T-cell (primary cell): ENCODE data around the gene CRLF1. TPM values are rescaled to one million over a fixed set of nuclear protein-coding genes. Genes with fewer than 3 reads are reported as not detected.

Experiments used
- ATAC-seq, 4 experiments: fragments of 200-7000 bp in 3 of 4; fragments of 150-1000 bp in 1 of 4; cut with Tn5 transposase; replicated peaks in 1 of 4; 1 replicate in 3 of 4; 2 replicates in 1 of 4; pipeline ENCODE4 v1.10.0; 2021; ENCODE audit warnings: moderate library complexity in 3 of 4, mild to moderate bottlenecking in 2 of 4, moderate number of reproducible peaks in 1 of 4
- CTCF ChIA-PET, 2 donors: fragments of 300-600 bp; sonication (Branson Sonifier 250); formaldehyde crosslinking; loops; one replicate each; lab custom pipeline; 2022; ENCODE audit warnings: antibody characterized with exemption in 2 of 2; lab: Charles Lee
- POLR2A ChIA-PET, 2 donors: fragments of 300-600 bp; sonication (Branson Sonifier 250); formaldehyde crosslinking; loops; one replicate each; lab custom pipeline; 2022; ENCODE audit warnings: antibody characterized with exemption in 2 of 2; lab: Charles Lee
- DNase-seq, 35 experiments: peaks; one replicate each; pipeline versions ENCODE4 v3.0.0 to v3.0.0-alpha.2; 2013 to 2023
- H3K27ac ChIP-seq: one replicate; pipeline ENCODE4 v1.5.1; 2013; ENCODE audit warnings: low read length
- H3K27me3 ChIP-seq, 2 experiments: replicated peaks in 1 of 2; 1 replicate in 1 of 2; 2 replicates in 1 of 2; pipeline versions ENCODE4 v1.6.1 to v1.7.0; 2013; ENCODE audit warnings: low read length in 1 of 2, mixed read lengths in 1 of 2; ENCODE audit not compliant: control insufficient read depth in 2 of 2, insufficient read depth in 2 of 2; ENCODE audit errors: extremely low read depth in 1 of 2
- H3K36me3 ChIP-seq, 2 donors: 1 replicate in 1 of 2; 2 replicates in 1 of 2; pipeline versions ENCODE4 v1.6.1 to v1.7.0; 2013; ENCODE audit warnings: low read length in 1 of 2; ENCODE audit not compliant: control insufficient read depth in 2 of 2, insufficient read depth in 1 of 2; ENCODE audit errors: extremely low read depth in 1 of 2
- H3K4me1 ChIP-seq, 2 experiments: 1 replicate in 1 of 2; 2 replicates in 1 of 2; pipeline versions ENCODE4 v1.6.1 to v1.7.0; 2013; ENCODE audit warnings: low read length in 2 of 2, mixed read lengths in 1 of 2; ENCODE audit not compliant: insufficient read depth in 2 of 2, control insufficient read depth in 1 of 2; ENCODE audit errors: extremely low read depth in 1 of 2
- H3K4me3 ChIP-seq, 2 donors: 1 replicate in 1 of 2; 2 replicates in 1 of 2; pipeline versions ENCODE4 v1.5.1 to v1.7.0; 2013; ENCODE audit warnings: mild to moderate bottlenecking in 2 of 2, low read length in 1 of 2, moderate library complexity in 1 of 2; ENCODE audit not compliant: control insufficient read depth in 1 of 2; ENCODE audit errors: extremely low read depth in 1 of 2
- H3K9me3 ChIP-seq: 2 replicates; pipeline ENCODE4 v1.7.0; 2013
- H3K27ac Mint-ChIP-seq, 2 donors: one replicate each; pipeline ENCODE4 v1.8.0; 2020 to 2021; ENCODE audit warnings: mild to moderate bottlenecking in 2 of 2, mixed read lengths in 2 of 2
- H3K27me3 Mint-ChIP-seq, 2 donors: one replicate each; pipeline ENCODE4 v1.8.0; 2021 to 2022; ENCODE audit warnings: mixed read lengths in 2 of 2
- H3K36me3 Mint-ChIP-seq: one replicate; pipeline ENCODE4 v1.8.0; 2021; ENCODE audit warnings: mixed read lengths
- H3K4me1 Mint-ChIP-seq, 3 donors: one replicate each; pipeline ENCODE4 v1.8.0; 2020 to 2022; ENCODE audit warnings: mixed read lengths in 3 of 3, mild to moderate bottlenecking in 1 of 3
- H3K4me3 Mint-ChIP-seq, 3 donors: one replicate each; pipeline ENCODE4 v1.8.0; 2020 to 2022; ENCODE audit warnings: mild to moderate bottlenecking in 3 of 3, mixed read lengths in 3 of 3, moderate library complexity in 3 of 3
- H3K9me3 Mint-ChIP-seq, 3 donors: one replicate each; pipeline ENCODE4 v1.8.0; 2020 to 2022; ENCODE audit warnings: mixed read lengths in 3 of 3
- WGBS: methylation state at CpG from one replicate; pipeline ENCODE4 v1.1.5; 2013; ENCODE audit warnings: missing lambda C conversion rate; ENCODE audit not compliant: insufficient coverage; 5-methylcytosine and 5-hydroxymethylcytosine counted together
- total RNA-seq, 35 experiments: library from RNA in 6 of 35; stranded (reverse) in 6 of 35; fragments of 120-200 nt in 1 of 35; gene quantifications; one replicate each; pipeline versions ENCODE4 v1.2.1 to v1.2.4 and lab custom pipeline; 2013 to 2026

The CRLF1 gene
- total RNA-seq, 5 donors from 2014 or later (not counting 1 experiment from before 2014, with no cell fraction given), result 0.56 to 0.73 TPM; not detected in 3

- Mint-ChIP-seq H3K4me3 (no peak overlapping the region), H3K9me3 (no peaks in the 10 kb centered on the region), H3K4me1 (peaks cover 6 to 8% (median 8%) of the 10 kb centered on the region in 3 donors), H3K27ac (no peak overlapping the region), H3K27me3 (no peaks in the 10 kb centered on the region), H3K36me3 (peaks cover 28% of the 10 kb centered on the region)
- WGBS, result 97% methylated on average over 8 of the region's 8 CpGs
- H3K9me3 ChIP-seq, result no peaks in the 10 kb centered on the region
- POLR2A ChIA-PET, result interaction anchor here in 1 of 2 donors (0.6 kb wide), 1 partner anchor 29 kb away, joined by 8 read pairs; no protein-coding TSS in a partner anchor
- peaks cover 0 to 9% of the 10 kb centered on the region in 2 experiments for H3K4me1 ChIP-seq
- CTCF ChIA-PET, result no interaction called here
- H3K36me3 ChIP-seq, result peaks cover 20 to 68% of the 10 kb centered on the region in 2 donors
- ATAC-seq, result no peak
- H3K27me3 ChIP-seq, result no peaks in the 10 kb centered on the region
- no peak for DNase-seq
- H3K27ac ChIP-seq, result no peak overlapping the region
- H3K4me3 ChIP-seq, result no peak overlapping the region
Measured at GRCh38 chr19:18566953-18567352, 39.6 kb downstream of the CRLF1 start.

- H3K27me3 ChIP-seq, result no peaks in the 10 kb centered on the region
- Mint-ChIP-seq H3K4me1 (peaks cover 23 to 28% (median 23%) of the 10 kb centered on the region in 3 donors), H3K9me3 (no peaks in the 10 kb centered on the region), H3K36me3 (peaks cover 18% of the 10 kb centered on the region), H3K4me3 (no peak overlapping the region), H3K27ac (no peak overlapping the region), H3K27me3 (no peaks in the 10 kb centered on the region)
- no peak overlapping the region for H3K27ac ChIP-seq
- ChIA-PET POLR2A (no interaction called here), CTCF (no interaction called here)
- WGBS, result 95% methylated on average over 8 of the region's 14 CpGs
- ATAC-seq, result no peak
- DNase-seq, result no peak
- no peak overlapping the region for H3K4me3 ChIP-seq
- peaks cover 7 to 52% of the 10 kb centered on the region in 2 donors for H3K36me3 ChIP-seq
- H3K9me3 ChIP-seq, result no peaks in the 10 kb centered on the region
- H3K4me1 ChIP-seq, result peaks cover 14 to 22% of the 10 kb centered on the region in 2 experiments
Measured at GRCh38 chr19:18562086-18562485, 44.5 kb downstream of the CRLF1 start.

DNA sequence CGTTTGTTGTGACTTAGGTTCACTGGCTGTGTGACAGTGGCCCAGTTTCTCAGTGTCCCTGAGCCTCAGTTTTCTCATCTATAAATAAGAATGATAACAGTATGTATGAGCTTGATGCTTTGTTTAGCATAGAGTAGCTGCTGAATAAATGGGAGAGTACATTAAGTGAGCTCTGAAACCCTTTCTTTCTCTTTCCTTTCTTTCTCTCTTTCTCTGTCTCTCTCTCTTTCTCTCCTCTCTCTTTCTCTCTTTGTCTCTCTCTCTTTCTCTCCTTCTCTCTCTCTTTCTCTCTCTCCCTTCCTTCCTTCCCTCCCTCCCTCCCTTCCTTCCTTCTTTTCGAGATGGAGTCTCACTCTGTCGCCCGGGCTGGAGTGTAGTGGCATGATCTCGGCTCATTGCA lies 46.9 kb downstream of the CRLF1 start:
- peaks cover 14 to 27% of the 10 kb centered on the region in 2 experiments for H3K4me1 ChIP-seq
- peaks cover 23 to 28% (median 23%) of the 10 kb centered on the region in 3 donors for H3K4me1 Mint-ChIP-seq
- peaks cover 2 to 29% of the 10 kb centered on the region in 2 donors for H3K36me3 ChIP-seq
- H3K27ac Mint-ChIP-seq, result peak overlapping the region in 1 of 2 donors; percentile 55
- no peaks in the 10 kb centered on the region for H3K27me3 Mint-ChIP-seq
- ChIA-PET CTCF (no interaction called here), POLR2A (interaction anchor here in 1 of 2 donors (0.7 kb wide), 1 partner anchor 1293 kb away, joined by 5 read pairs; no protein-coding TSS in a partner anchor)
- peaks cover 10% of the 10 kb centered on the region for H3K36me3 Mint-ChIP-seq
- no peak for ATAC-seq
- WGBS, result no CpG with 5 or more reads among the region's 5 CpGs
- no peak overlapping the region for H3K4me3 ChIP-seq
- H3K9me3 Mint-ChIP-seq, result no peaks in the 10 kb centered on the region
- H3K4me3 Mint-ChIP-seq, result peak overlapping the region; percentile 87 to 90 (median 87)
- H3K27me3 ChIP-seq, result no peaks in the 10 kb centered on the region
- peak overlapping the region; percentile 90 for H3K27ac ChIP-seq
- no peaks in the 10 kb centered on the region for H3K9me3 ChIP-seq
- DNase-seq, result no peak

DNA sequence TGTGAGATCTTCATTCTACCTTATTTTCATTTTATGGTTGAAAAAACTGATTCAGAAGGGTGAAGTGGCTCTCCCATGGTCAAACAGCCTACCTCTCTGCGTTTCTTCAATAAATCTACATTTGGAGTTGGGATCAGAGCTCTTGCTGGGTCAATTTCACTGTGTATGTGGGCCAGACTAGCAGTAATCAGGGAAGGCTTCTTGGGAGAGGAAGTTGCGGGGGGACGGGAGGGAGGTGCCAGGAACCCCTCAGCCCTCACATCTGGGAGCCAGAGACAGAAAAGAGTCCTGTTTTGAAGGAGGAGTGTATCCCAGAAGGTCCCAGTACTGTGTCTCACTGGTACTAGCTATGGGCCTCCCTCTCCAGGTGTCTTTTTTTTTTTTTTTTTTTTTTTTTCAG lies 48.0 kb downstream of the CRLF1 start:
- Histone ChIP-seq H3K36me3 (peaks cover 2 to 18% of the 10 kb centered on the region in 2 donors), H3K4me1 (peaks cover 14 to 27% of the 10 kb centered on the region in 2 experiments), H3K4me3 (peak overlapping the region; percentile 80 to 85), H3K27ac (peak overlapping the region; percentile 90), H3K27me3 (no peaks in the 10 kb centered on the region), H3K9me3 (no peaks in the 10 kb centered on the region)
- Mint-ChIP-seq H3K27me3 (no peaks in the 10 kb centered on the region), H3K9me3 (no peaks in the 10 kb centered on the region), H3K36me3 (peaks cover 8% of the 10 kb centered on the region), H3K4me1 (peaks cover 23 to 28% (median 23%) of the 10 kb centered on the region in 3 donors), H3K27ac (peak overlapping the region; percentile 90 to 92), H3K4me3 (peak overlapping the region; percentile 87 to 90 (median 87))
- ChIA-PET CTCF (interaction anchor here (0.6 to 2.6 kb wide), 5 partner anchors 11 to 555 kb away, joined by 6 to 13 read pairs (median 11); partner anchors contain the start of genes ELL (in 1 of the 2), REX1BD (in 1 of the 2) and UBA52 (in 1 of the 2)), POLR2A (interaction anchor here (0.6 to 1.5 kb wide), 3 partner anchors 13 to 269 kb away, joined by 4 to 18 read pairs (median 5); partner anchors contain the start of gene UBA52 (in 2 of the 2))
- no CpG with 5 or more reads among the region's 3 CpGs for WGBS
- DNase-seq (peak in 1 of 35 experiments; percentile 25), ATAC-seq (no peak)

DNA sequence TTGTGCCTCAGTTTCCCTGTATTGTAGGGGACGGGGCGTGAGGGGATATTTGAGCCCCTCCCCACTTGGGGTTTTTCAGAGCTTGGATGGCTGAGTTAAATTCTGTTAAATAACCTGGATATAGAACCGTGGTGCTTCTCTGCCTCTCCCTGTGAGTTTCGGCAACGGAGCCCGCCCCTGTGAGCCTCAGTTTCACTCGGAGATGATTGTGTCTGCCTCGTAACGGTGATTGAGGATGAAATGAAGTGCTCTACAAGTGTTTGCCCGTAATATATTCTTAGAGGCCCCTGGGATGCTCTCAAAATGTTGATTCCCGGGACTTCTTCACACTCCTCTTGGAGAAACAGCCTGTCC lies 48.4 kb downstream of the CRLF1 start:
- Histone ChIP-seq H3K27me3 (no peaks in the 10 kb centered on the region), H3K9me3 (no peaks in the 10 kb centered on the region), H3K4me3 (peak overlapping the region; percentile 80 to 85), H3K27ac (peak overlapping the region; percentile 90), H3K4me1 (peaks cover 14 to 27% of the 10 kb centered on the region in 2 experiments), H3K36me3 (peaks cover 1 to 16% of the 10 kb centered on the region in 2 donors)
- Mint-ChIP-seq H3K4me1 (peaks cover 23 to 28% (median 23%) of the 10 kb centered on the region in 3 donors), H3K9me3 (no peaks in the 10 kb centered on the region), H3K4me3 (peak overlapping the region; percentile 87 to 90 (median 87)), H3K36me3 (peaks cover 7% of the 10 kb centered on the region), H3K27ac (peak overlapping the region; percentile 90 to 92), H3K27me3 (no peaks in the 10 kb centered on the region)
- ChIA-PET CTCF (interaction anchor here (0.6 to 2.6 kb wide), 9 partner anchors 10 to 555 kb away, joined by 3 to 13 read pairs (median 6); partner anchors contain the start of genes ELL (in 1 of the 2), REX1BD (in 1 of the 2) and UBA52 (in 1 of the 2)), POLR2A (interaction anchor here (0.6 to 1.5 kb wide), 6 partner anchors 13 to 269 kb away, joined by 4 to 18 read pairs (median 6); partner anchors contain the start of genes UBA52 (in 2 of the 2) and REX1BD (in 1 of the 2))
- DNase-seq (peak in 2 of 35 experiments; percentile 25 to 35), ATAC-seq (no peak)
- 3% methylated on average over 11 of the region's 11 CpGs for WGBS

DNA sequence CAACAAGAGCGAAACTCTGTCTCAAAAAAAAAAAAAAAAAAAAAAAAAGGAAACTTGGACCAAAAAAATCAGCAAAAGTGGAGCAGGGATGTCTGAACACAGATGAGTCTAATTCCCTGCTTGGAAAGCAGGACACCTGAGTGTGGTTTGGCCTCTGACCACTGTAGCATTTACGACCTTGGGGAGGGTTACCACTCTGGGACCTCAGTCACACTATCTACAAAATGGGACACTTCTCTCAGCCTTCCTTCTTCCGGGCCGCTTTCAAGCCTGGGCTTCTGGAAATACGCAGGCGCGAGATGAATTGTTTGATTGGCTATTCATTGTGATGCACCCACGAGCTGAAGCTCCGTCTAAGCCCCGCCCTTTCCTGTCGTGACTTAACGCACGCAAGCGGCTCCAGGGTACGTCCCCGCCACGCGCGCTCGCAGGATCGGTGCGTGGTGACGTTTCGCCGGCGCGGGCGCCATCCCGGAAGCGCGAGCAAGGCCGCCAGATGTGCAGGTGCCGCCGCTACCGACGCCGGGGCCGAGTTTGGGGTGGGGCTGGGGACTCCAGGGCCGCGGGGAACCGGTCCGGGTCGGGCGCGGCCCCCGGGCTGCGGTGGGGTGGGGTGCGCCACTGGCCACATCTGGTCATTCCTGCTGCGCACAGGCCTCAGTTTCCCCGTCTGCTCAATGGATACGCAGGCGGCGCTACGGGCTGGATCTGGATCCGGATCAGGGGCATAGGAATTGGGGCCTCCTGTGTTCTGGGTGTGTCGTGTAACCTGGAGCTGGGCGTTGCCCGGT lies 49.0 kb downstream of the CRLF1 start, which contains the start of gene KXD1:
Gene KXD1, plus strand, starts transcription at position 460 of the 791 bp plus-strand sequence. CDS start 4,187 bp downstream, outside the sequence.
- peaks cover 0 to 10% of the 10 kb centered on the region in 2 donors for H3K36me3 ChIP-seq
- DNase-seq, result peak; percentile 88 to 100 (median 98)
- 1% methylated on average over 57 of the region's 58 CpGs for WGBS
- peak within 1 kb of the TSS; percentile 80 to 85 for H3K4me3 ChIP-seq
- ChIA-PET CTCF (interaction anchor here (0.6 to 2.6 kb wide), 10 partner anchors 10 to 138 kb away, joined by 3 to 13 read pairs (median 3); partner anchors contain the start of genes ELL (in 1 of the 2), REX1BD (in 1 of the 2), SSBP4 (in 1 of the 2) and UBA52 (in 1 of the 2)), POLR2A (interaction anchor here (0.6 to 1.5 kb wide), 8 partner anchors 13 to 706 kb away, joined by 3 to 18 read pairs (median 6); partner anchors contain the start of genes UBA52 (in 2 of the 2), FKBP8 (in 1 of the 2) and REX1BD (in 1 of the 2))
- Mint-ChIP-seq H3K4me1 (peaks cover 23 to 28% (median 23%) of the 10 kb centered on the region in 3 donors), H3K27me3 (no peaks in the 10 kb centered on the region), H3K9me3 (no peaks in the 10 kb centered on the region), H3K27ac (peak within 1 kb of the TSS; percentile 90 to 92), H3K4me3 (peak within 1 kb of the TSS; percentile 87 to 90 (median 87)), H3K36me3 (peaks cover 4% of the 10 kb centered on the region)
- H3K9me3 ChIP-seq, result no peaks in the 10 kb centered on the region
- no peaks in the 10 kb centered on the region for H3K27me3 ChIP-seq
- ATAC-seq, result peak; percentile 99 to 100 (median 100)
- H3K4me1 ChIP-seq, result peaks cover 14 to 27% of the 10 kb centered on the region in 2 experiments
- peak within 1 kb of the TSS; percentile 90 for H3K27ac ChIP-seq
